Tibial nerve (tissue), 4 donors: ENCODE measurements around the gene FAAH.

Source experiments
- CTCF ChIP-seq, 5 experiments: fragments of 200-600 bp in 3 of 5; fragments of 450-650 bp in 2 of 5; sonication (generic) in 3 of 5; IDR thresholded peaks; one replicate each; pipeline ENCODE4 v1.5.1; 2016 to 2019; ENCODE audit warnings: antibody characterized with exemption in 5 of 5, mild to moderate bottlenecking in 3 of 5, moderate library complexity in 2 of 5
- EP300 ChIP-seq, 2 donors: sonication (generic); formaldehyde crosslinking; IDR thresholded peaks; one replicate each; pipeline ENCODE4 v1.6.1; 2017; ENCODE audit warnings: antibody characterized with exemption in 2 of 2, mild to moderate bottlenecking in 1 of 2
- POLR2A ChIP-seq, 2 donors: fragments of 450-650 bp; IDR thresholded peaks; one replicate each; pipeline ENCODE4 v1.6.1; 2017; ENCODE audit warnings: antibody characterized with exemption in 2 of 2, mild to moderate bottlenecking in 2 of 2, moderate library complexity in 2 of 2

- TF ChIP-seq CTCF (IDR thresholded peaks at IDR 0.05) (no peak), EP300 (IDR thresholded peaks at IDR 0.05) (no peak), POLR2A (IDR thresholded peaks at IDR 0.05) (no peak)
Measured at GRCh38 chr1:46367072-46367471, 27.0 kb upstream of the FAAH start.
